ENCODE results near the gene TMC1. TPM values are rescaled to one million over a fixed set of nuclear protein-coding genes. Genes with fewer than 3 reads are reported as not detected.

TMC1 gene
- total RNA-seq, 1 experiment from 2014 or later: not detected

GRCh38 chr9:72701510-72701909 lies 180.1 kb downstream of the TMC1 start:
- no peaks in the 10 kb centered on the region for H3K27me3 Mint-ChIP-seq (ENCODE audit: insufficient read depth, unreplicated experiment)
- H3K27ac Mint-ChIP-seq (ENCODE audit: low read depth, unreplicated experiment): no peak overlapping the region
- no peaks in the 10 kb centered on the region for H3K4me1 Mint-ChIP-seq (ENCODE audit: insufficient read depth, unreplicated experiment)
- no peaks in the 10 kb centered on the region for H3K36me3 Mint-ChIP-seq (ENCODE audit: insufficient read depth, unreplicated experiment)
- H3K4me3 Mint-ChIP-seq (ENCODE audit: unreplicated experiment): no peak overlapping the region
- CTCF ChIA-PET: no interaction called here
- intact Hi-C loops (cut with micrococcal nuclease): no loop called here
- TF ChIP-seq CTCF (IDR thresholded peaks at IDR 0.05; ENCODE audit: unreplicated experiment): no peak
- no TSS peak for BruUV-seq (replicated peaks)
- POLR2A ChIA-PET: no interaction called here
- no peaks in the 10 kb centered on the region for H3K9me3 Mint-ChIP-seq (ENCODE audit: unreplicated experiment)
- DNase-seq (ENCODE audit: unreplicated experiment): no peak

DNA sequence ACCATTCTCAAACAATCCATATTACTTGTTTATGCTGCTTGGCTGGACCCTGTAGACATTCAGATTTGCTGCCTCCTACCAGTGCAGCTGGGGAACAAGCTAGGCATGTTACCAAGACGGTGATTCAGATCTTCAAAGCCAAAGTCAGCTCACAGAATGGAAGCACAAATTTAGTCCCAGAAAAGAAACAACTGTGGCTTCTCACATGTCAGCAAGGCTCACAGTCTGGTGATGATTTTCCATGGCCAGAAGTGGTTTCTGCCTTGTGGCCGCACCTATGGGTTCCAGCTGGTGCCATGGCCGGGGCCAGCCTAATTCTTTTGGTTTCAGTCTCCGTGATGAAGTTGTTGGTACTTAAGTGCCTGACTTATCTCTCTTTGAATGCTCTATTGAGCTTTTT lies 182.2 kb downstream of the TMC1 start:
- H3K4me3 Mint-ChIP-seq (ENCODE audit: unreplicated experiment): no peak overlapping the region
- TF ChIP-seq CTCF (IDR thresholded peaks at IDR 0.05; ENCODE audit: unreplicated experiment): no peak
- no peaks in the 10 kb centered on the region for H3K9me3 Mint-ChIP-seq (ENCODE audit: unreplicated experiment)
- H3K27ac Mint-ChIP-seq (ENCODE audit: low read depth, unreplicated experiment): no peak overlapping the region
- ChIA-PET POLR2A (interaction anchor here (0.6 to 0.7 kb wide), 3 partner anchors 23 to 967 kb away, joined by 3 read pairs; no protein-coding TSS in a partner anchor), CTCF (interaction anchor here (0.6 to 0.8 kb wide), 3 partner anchors 49 to 398 kb away, joined by 3 read pairs; no protein-coding TSS in a partner anchor)
- no TSS peak for BruUV-seq (replicated peaks)
- no peak for DNase-seq (ENCODE audit: unreplicated experiment)
- H3K36me3 Mint-ChIP-seq (ENCODE audit: insufficient read depth, unreplicated experiment): no peaks in the 10 kb centered on the region
- H3K27me3 Mint-ChIP-seq (ENCODE audit: insufficient read depth, unreplicated experiment): no peaks in the 10 kb centered on the region
- intact Hi-C loops (cut with micrococcal nuclease): no loop called here
- H3K4me1 Mint-ChIP-seq (ENCODE audit: insufficient read depth, unreplicated experiment): no peaks in the 10 kb centered on the region

DNA sequence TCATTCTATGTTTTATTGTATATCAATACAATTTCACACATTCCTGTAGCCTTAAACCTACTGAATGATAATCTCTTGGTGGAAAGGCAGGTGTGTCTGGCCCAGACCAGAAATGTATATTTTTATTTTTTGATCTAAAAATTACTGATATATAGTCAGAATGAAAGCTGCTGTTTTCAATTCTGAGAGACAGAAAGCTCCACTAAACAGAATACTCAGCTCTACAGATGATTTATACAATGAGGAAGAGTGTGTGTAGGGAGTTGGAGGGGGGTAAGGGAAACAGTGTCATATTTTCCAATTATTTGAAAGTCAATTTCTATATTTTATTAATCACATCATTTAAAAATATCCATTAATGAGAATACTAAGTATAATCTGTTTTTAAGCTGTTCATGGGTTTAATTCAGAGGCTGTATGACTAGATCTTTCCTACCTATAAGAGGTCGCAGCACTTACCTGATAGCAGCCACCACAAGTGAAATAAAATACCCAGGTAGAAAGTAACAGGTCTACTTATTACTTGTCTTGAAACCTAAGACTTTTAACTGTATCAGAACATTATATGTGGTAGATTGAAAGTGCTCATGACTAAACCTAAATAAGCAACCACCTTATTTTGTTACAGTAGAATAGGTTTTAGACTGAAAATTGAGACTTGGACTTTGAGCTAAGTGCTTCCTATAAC lies 183.4 kb downstream of the TMC1 start:
- ChIA-PET POLR2A (no interaction called here), CTCF (interaction anchor here (0.7 kb wide), 1 partner anchor 423 kb away, joined by 3 read pairs; no protein-coding TSS in a partner anchor)
- Mint-ChIP-seq H3K27ac (ENCODE audit: low read depth, unreplicated experiment) (no peak overlapping the region), H3K27me3 (ENCODE audit: insufficient read depth, unreplicated experiment) (no peaks in the 10 kb centered on the region), H3K4me1 (ENCODE audit: insufficient read depth, unreplicated experiment) (no peaks in the 10 kb centered on the region), H3K4me3 (ENCODE audit: unreplicated experiment) (no peak overlapping the region), H3K9me3 (ENCODE audit: unreplicated experiment) (no peaks in the 10 kb centered on the region), H3K36me3 (ENCODE audit: insufficient read depth, unreplicated experiment) (no peaks in the 10 kb centered on the region)
- intact Hi-C loops (cut with micrococcal nuclease): no loop called here
- TF ChIP-seq CTCF (IDR thresholded peaks at IDR 0.05; ENCODE audit: unreplicated experiment): no peak
- BruUV-seq (replicated peaks): no TSS peak
- DNase-seq (ENCODE audit: unreplicated experiment): no peak

DNA sequence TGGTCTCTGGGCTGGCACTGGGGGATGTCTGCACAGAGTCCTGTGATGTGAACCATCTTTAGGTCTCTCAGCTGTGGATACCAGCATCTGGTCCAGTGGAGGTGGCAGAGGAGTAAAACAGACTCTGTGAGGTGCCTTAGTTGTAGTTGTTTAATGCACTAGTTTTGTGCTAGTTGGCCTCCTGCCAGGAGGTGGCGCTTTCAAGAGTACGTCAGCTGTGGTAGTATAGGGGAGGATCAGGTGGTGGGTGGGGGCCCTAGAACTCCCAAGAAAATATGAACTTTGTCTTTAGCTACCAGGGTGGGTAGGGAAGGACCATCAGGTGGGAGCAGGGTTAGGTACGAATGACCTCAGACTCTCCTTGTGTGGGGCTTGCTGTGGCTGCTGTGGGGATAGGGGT lies 197.1 kb downstream of the TMC1 start:
- H3K9me3 Mint-ChIP-seq (ENCODE audit: unreplicated experiment): peaks cover 7% of the 10 kb centered on the region
- no peak overlapping the region for H3K4me3 Mint-ChIP-seq (ENCODE audit: unreplicated experiment)
- no peaks in the 10 kb centered on the region for H3K36me3 Mint-ChIP-seq (ENCODE audit: insufficient read depth, unreplicated experiment)
- H3K27me3 Mint-ChIP-seq (ENCODE audit: insufficient read depth, unreplicated experiment): peaks cover 22% of the 10 kb centered on the region
- intact Hi-C loops (cut with micrococcal nuclease): no loop called here
- CTCF ChIA-PET: interaction anchor here (1.2 to 2.2 kb wide), 2 partner anchors 10 to 251 kb away, joined by 4 to 7 read pairs; no protein-coding TSS in a partner anchor
- H3K4me1 Mint-ChIP-seq (ENCODE audit: insufficient read depth, unreplicated experiment): no peaks in the 10 kb centered on the region
- no peak overlapping the region for H3K27ac Mint-ChIP-seq (ENCODE audit: low read depth, unreplicated experiment)
- no peak for TF ChIP-seq CTCF (IDR thresholded peaks at IDR 0.05; ENCODE audit: unreplicated experiment)
- no peak for DNase-seq (ENCODE audit: unreplicated experiment)
- POLR2A ChIA-PET: no interaction called here
- no TSS peak for BruUV-seq (replicated peaks)
